GM19193 (cell line): Measurements from ENCODE around the gene KLHL4.

ENCODE experiments used
- POLR2A ChIP-seq: IDR thresholded peaks from 4 replicates; pipeline ENCODE4 v1.6.1; 2011; ENCODE audit not compliant: insufficient read depth, insufficient read length; ENCODE audit errors: extremely low read depth

Gene KLHL4, protein sequence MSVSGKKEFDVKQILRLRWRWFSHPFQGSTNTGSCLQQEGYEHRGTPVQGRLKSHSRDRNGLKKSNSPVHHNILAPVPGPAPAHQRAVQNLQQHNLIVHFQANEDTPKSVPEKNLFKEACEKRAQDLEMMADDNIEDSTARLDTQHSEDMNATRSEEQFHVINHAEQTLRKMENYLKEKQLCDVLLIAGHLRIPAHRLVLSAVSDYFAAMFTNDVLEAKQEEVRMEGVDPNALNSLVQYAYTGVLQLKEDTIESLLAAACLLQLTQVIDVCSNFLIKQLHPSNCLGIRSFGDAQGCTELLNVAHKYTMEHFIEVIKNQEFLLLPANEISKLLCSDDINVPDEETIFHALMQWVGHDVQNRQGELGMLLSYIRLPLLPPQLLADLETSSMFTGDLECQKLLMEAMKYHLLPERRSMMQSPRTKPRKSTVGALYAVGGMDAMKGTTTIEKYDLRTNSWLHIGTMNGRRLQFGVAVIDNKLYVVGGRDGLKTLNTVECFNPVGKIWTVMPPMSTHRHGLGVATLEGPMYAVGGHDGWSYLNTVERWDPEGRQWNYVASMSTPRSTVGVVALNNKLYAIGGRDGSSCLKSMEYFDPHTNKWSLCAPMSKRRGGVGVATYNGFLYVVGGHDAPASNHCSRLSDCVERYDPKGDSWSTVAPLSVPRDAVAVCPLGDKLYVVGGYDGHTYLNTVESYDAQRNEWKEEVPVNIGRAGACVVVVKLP

GRCh38 chrX:87517571-87518141 lies at the start of gene KLHL4:
Gene KLHL4 (plus strand): TSS chrX:87517802. CDS start chrX:87517894, 92 bp downstream.
- no peak for TF ChIP-seq POLR2A

DNA sequence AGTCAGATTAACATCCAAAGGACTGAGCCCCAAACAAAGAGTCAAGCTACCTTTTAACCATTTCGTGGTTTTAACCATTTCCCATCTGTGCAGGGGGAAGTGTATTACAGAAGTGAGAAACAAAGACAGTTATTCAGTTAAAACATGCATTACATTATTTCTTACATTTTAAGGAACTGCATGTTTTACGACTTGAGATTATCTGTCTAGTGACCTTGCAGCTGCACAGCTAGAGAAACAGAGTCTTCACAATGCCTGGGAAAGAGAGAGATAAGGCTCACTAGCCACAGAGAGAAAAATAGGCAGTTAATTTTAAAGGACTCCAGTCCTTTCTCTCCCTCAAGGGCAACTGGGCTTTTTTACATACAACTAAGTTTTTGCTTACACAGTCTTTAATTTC lies 48.7 kb upstream of the KLHL4 start:
- no peak for TF ChIP-seq POLR2A

- TF ChIP-seq POLR2A, result no peak
These were observed 41.8 kb upstream of the KLHL4 start for GRCh38 chrX:87475793-87476192.

DNA sequence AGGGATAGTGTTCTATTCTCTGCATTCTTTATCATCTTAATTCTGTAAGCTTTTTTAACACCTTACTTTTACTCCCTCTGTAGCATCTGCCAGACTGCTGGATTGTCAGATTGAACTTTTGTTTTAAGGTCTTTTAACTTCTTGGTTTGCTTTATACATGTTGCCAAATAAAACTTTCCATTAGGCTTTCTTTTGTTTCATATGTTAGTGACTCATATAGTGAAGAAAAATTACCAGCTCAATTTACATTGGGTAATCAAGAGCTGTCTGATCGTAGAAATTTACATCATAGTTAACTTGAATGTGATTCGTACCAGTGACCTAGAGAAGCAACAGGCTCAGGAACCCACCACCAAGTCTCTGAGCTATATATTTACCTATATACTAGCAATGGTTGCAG lies 28.5 kb upstream of the KLHL4 start:
- no peak for TF ChIP-seq POLR2A

- no peak for TF ChIP-seq POLR2A
These were observed 1.8 kb upstream of the KLHL4 start for GRCh38 chrX:87515836-87516235.

GRCh38 chrX:87516717-87517121 lies 883 bp upstream of the KLHL4 start:
- TF ChIP-seq POLR2A, result no peak

- no peak for TF ChIP-seq POLR2A
These were observed 902 bp downstream of the KLHL4 start for GRCh38 chrX:87518504-87518903.

DNA sequence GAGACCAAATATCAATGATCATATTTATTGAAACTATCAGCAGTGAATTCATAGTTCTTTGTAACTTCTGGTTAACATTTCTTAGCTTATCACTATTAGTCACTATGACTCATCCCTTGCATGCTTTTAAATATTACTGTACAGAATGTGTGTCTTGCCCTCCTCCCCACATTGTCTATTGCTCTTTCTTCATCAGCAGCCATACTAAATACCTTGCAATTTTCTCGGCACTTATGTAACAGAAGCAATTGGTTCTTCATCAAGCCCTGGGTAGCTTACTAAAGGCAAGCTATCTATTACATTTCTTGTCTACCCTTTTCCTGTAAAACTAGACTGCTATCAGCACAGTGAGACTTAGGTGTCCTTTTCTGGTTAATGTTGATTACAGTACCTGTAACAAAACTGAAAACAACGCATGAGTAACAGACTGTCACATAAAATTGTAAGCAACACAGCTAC lies 8.2 kb downstream of the KLHL4 start:
- TF ChIP-seq POLR2A, result no peak

DNA sequence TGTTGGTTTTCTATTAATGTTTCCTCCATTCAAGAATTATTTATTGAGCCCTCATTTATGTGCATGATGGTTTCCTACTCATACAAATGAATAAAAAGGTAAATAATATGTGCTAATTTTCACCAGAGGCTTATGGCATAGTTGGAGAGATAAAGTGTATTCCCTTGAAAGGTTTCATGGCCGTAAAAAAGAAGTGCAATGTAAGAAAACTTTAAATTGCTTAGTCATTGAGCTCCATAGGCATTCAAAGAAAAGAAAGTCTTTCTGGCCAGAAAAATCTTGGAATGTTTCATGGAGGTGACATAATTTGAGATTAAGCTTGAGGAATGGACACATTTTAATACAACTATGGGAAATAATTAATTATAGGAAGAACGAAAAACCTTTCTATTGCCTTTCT lies 8.7 kb downstream of the KLHL4 start:
- TF ChIP-seq POLR2A, result no peak

DNA sequence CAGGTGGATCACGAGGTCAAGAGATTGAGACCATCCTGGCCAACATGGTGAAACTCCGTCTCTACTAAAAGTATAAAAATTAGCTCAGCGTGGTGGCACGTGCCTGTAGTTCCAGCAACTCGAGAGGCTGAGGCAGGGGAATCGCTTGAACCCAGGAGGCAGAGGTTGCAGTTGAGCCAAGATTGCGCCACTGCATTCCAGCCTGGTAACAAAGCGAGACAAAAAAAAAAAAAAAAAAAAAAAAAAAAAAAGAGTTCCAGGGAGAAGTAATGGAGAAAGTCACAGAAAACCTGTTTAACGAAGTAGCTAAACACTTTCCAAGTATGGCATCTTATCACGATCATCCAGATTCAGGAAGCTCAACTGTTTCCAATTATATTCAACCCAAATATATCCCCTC lies 10.9 kb downstream of the KLHL4 start:
- TF ChIP-seq POLR2A, result no peak

DNA sequence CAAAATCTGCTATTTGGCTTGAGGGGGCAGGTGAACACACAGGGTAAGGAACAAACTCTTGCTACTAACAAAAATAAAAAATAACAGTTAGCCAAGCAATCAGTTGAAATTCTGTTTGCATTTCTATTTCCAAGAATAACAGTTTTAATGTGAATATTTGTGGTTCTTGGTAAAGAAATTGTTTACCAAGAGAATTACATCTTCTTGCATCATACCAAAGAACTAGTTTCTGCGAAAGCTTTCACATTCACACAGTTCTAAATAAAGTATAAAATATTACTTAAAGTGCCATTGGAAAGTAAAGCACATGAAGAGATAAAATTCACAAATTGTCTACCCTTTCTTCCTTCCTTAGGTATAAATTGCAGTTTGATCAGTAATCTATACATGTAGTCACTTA lies 54.4 kb downstream of the KLHL4 start:
- TF ChIP-seq POLR2A, result no peak

GRCh38 chrX:87572901-87573300 lies 55.3 kb downstream of the KLHL4 start:
- TF ChIP-seq POLR2A, result no peak

DNA sequence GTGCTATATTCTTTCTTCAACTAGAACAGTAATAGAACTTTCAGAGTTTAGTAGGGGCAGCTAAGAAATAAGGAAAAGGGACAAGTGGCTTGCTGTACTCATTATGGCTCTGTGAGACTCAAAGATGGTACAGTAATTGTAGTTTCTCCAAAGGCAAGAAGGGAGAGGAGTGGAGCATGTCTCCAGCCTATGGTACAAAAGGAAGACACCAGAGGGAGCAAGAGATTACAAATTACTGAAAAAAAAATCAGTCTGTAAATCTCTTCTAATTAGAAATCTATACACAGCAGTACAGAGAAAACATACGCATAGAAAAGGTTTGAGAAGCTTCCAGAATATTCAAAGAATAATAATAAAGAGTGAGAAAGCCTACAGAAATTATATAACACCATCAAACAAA lies 61.4 kb downstream of the KLHL4 start:
- no peak for TF ChIP-seq POLR2A

DNA sequence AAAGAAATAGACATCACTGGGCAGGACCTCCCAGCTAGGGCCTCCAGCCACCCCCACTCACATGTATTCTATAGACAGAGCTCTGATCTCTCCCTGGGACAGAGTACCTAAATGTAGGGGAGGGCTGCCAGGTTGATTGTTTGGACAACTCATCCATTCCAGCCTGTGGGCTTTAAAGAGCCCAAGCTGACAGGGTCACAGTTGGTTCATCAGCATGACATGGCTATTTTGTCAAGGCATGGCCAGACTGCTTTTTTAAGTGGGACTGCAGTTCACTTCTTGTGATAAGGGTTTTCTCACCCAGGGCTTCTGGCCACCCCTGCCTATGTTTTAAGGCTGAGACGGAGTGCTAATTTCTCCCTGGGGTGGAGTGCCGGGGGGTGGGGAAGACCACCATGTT lies 63.3 kb downstream of the KLHL4 start:
- no peak for TF ChIP-seq POLR2A

DNA sequence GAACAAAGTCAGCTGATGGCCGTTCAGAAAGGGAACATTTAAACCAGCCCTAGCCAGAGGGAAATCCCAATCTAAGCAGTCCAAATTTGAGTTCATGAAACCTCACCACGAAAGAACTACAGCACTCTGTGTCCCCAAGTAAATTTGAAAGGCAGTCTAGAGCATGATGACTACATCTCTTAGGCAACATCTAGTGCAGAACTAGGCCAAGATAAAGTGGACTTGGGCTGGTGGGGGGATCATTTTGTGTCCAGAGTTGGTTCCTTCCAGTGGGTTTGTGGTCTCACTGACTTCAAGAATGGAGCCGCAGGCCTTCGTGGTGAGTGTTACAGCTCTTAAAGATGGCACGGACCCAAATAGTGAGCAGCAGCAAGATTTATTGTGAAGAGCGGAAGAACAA lies 64.9 kb downstream of the KLHL4 start:
- TF ChIP-seq POLR2A, result no peak

- no peak for TF ChIP-seq POLR2A
These were observed 66.1 kb downstream of the KLHL4 start for GRCh38 chrX:87583679-87584078.
